Prostate gland (tissue), 2 donors: ENCODE data around the gene STK25. TPM values are rescaled to one million over a fixed set of nuclear protein-coding genes. Genes with fewer than 3 reads are reported as not detected.

ENCODE experiments used
- DNase-seq: peaks from one replicate; pipeline ENCODE4 v3.0.0-alpha.2; 2019; ENCODE audit warnings: low spot score
- H3K27ac ChIP-seq, 2 donors: fragments of 200-600 bp; sonication (generic); 2 replicates each; pipeline ENCODE4 v1.5.1; 2017 to 2019
- H3K27me3 ChIP-seq: fragments of 200-600 bp; sonication (generic); replicated peaks from 2 replicates; pipeline ENCODE4 v1.5.1; 2019; ENCODE audit not compliant: insufficient read depth
- H3K36me3 ChIP-seq, 2 donors: fragments of 200-600 bp; sonication (generic); 1 replicate in 1 of 2; 2 replicates in 1 of 2; pipeline versions ENCODE4 v1.5.1 to v1.8.1; 2017 to 2019
- H3K4me1 ChIP-seq: fragments of 200-600 bp; sonication (generic); replicated peaks from 2 replicates; pipeline ENCODE4 v1.5.1; 2019
- H3K4me3 ChIP-seq, 2 donors: fragments of 200-600 bp; sonication (generic); 2 replicates each; pipeline ENCODE4 v1.5.1; 2017 to 2019
- H3K9me3 ChIP-seq: fragments of 200-600 bp; sonication (generic); 2 replicates; pipeline ENCODE4 v1.5.1; 2017
- CTCF ChIP-seq, 4 experiments: fragments of 200-600 bp in 2 of 4; fragments of 450-650 bp in 2 of 4; sonication (generic) in 2 of 4; IDR thresholded peaks; 1 replicate in 3 of 4; 2 replicates in 1 of 4; pipeline ENCODE4 v1.5.1; 2016 to 2019; ENCODE audit warnings: antibody characterized with exemption in 4 of 4, mild to moderate bottlenecking in 2 of 4, moderate library complexity in 2 of 4
- POLR2A ChIP-seq: fragments of 450-650 bp; IDR thresholded peaks from one replicate; pipeline ENCODE4 v1.6.1; 2016; ENCODE audit warnings: antibody characterized with exemption, mild to moderate bottlenecking
- POLR2AphosphoS5 ChIP-seq: sonication (generic); formaldehyde crosslinking; IDR thresholded peaks from one replicate; pipeline ENCODE4 v1.6.1; 2017; ENCODE audit warnings: antibody characterized with exemption
- WGBS: methylation state at CpG from one replicate; pipeline ENCODE4 v1.1.5; 2018; 5-methylcytosine and 5-hydroxymethylcytosine counted together
- intact Hi-C: fragments of 100-400 bp; cut with DNase I; formaldehyde crosslinking; loops from one replicate; pipeline ENCODE4 v1.14.2; 2022
- total RNA-seq, 2 donors: library from RNA; depleted of rRNA; stranded (reverse); fragments of >200 nt; gene quantifications; one replicate each; pipeline ENCODE4 v1.1.0, GENCODE V29; 2016

The STK25 gene
- total RNA-seq, 2 donors from 2014 or later: 169 to 235 TPM

GRCh38 chr2:241483305-241483704 lies 25.1 kb downstream of the STK25 start:
- Histone ChIP-seq H3K4me3 (no peak overlapping the region), H3K4me1 (no peaks in the 10 kb centered on the region), H3K27me3 (no peaks in the 10 kb centered on the region), H3K27ac (no peak overlapping the region), H3K9me3 (no peaks in the 10 kb centered on the region), H3K36me3 (no peaks in the 10 kb centered on the region)
- intact Hi-C loops: no loop called here
- DNase-seq: no peak
- 92% methylated on average over 9 of the region's 9 CpGs for WGBS
- no peak for TF ChIP-seq CTCF (IDR thresholded peaks at IDR 0.05)
- TF ChIP-seq POLR2AphosphoS5: no peak
- no peak for TF ChIP-seq POLR2A

- intact Hi-C loops: no loop called here
- Histone ChIP-seq H3K4me3 (no peak overlapping the region), H3K27me3 (no peaks in the 10 kb centered on the region), H3K27ac (no peak overlapping the region), H3K36me3 (no peaks in the 10 kb centered on the region), H3K9me3 (no peaks in the 10 kb centered on the region), H3K4me1 (no peaks in the 10 kb centered on the region)
- 89% methylated on average over 20 of the region's 20 CpGs for WGBS
- TF ChIP-seq POLR2A: no peak
- no peak for TF ChIP-seq CTCF (IDR thresholded peaks at IDR 0.05)
- no peak for TF ChIP-seq POLR2AphosphoS5
- DNase-seq: no peak
Observed at GRCh38 chr2:241482126-241482955, 26.0 kb downstream of the STK25 start.

- no peaks in the 10 kb centered on the region for H3K36me3 ChIP-seq
- H3K27me3 ChIP-seq: no peaks in the 10 kb centered on the region
- H3K4me1 ChIP-seq: no peaks in the 10 kb centered on the region
- TF ChIP-seq POLR2A (no peak), POLR2AphosphoS5 (no peak), CTCF (IDR thresholded peaks at IDR 0.05) (no peak)
- no peak overlapping the region for H3K4me3 ChIP-seq
- intact Hi-C loops: no loop called here
- no peaks in the 10 kb centered on the region for H3K9me3 ChIP-seq
- no peak for DNase-seq
- WGBS: 100% methylated on average over 1 of the region's 1 CpG
- H3K27ac ChIP-seq: no peak overlapping the region
Observed at GRCh38 chr2:241481687-241482086, 26.7 kb downstream of the STK25 start.

- Histone ChIP-seq H3K27me3 (no peaks in the 10 kb centered on the region), H3K27ac (no peak overlapping the region), H3K9me3 (no peaks in the 10 kb centered on the region), H3K4me3 (no peak overlapping the region), H3K4me1 (no peaks in the 10 kb centered on the region), H3K36me3 (no peaks in the 10 kb centered on the region)
- no peak for TF ChIP-seq CTCF (IDR thresholded peaks at IDR 0.05)
- TF ChIP-seq POLR2A: no peak
- TF ChIP-seq POLR2AphosphoS5: no peak
- 91% methylated on average over 17 of the region's 18 CpGs for WGBS
- intact Hi-C loops: no loop called here
- DNase-seq: no peak
Observed at GRCh38 chr2:241479026-241479898, 29.1 kb downstream of the STK25 start.
